ENCODE results near the gene CCT3.
"Not testable (repeated sequence)": the region's sequence is repeated elsewhere in the genome, so short reads cannot be mapped to it uniquely, and the experiment has no call there.

CCT3 gene

GRCh38 chr1:156338180-156338976 lies at the start of gene CCT3, which contains the start of gene TSACC:
Gene CCT3, minus strand, starts transcription at chr1:156338292. Its CDS starts 108 bp downstream, at chr1:156338184.
Gene TSACC, plus strand, starts transcription at chr1:156338526. Its CDS starts 1,232 bp downstream, at chr1:156339758.
- peak; percentile 100 for DNase-seq

- DNase-seq, result no peak
Measured at GRCh38 chr1:156387870-156388173, 49.7 kb upstream of the CCT3 start.

GRCh38 chr1:156386949-156387869 lies 49.1 kb upstream of the CCT3 start:
- no peak for DNase-seq

- DNase-seq, result no peak
Measured at GRCh38 chr1:156386134-156386901, 48.2 kb upstream of the CCT3 start.

- peak; percentile 53 for DNase-seq
Measured at GRCh38 chr1:156385534-156386031, 47.5 kb upstream of the CCT3 start.

GRCh38 chr1:156384658-156385057 lies 46.6 kb upstream of the CCT3 start:
- DNase-seq, result no peak

GRCh38 chr1:156384007-156384406 lies 45.9 kb upstream of the CCT3 start:
- no peak for DNase-seq

- peak; percentile 56 for DNase-seq
Measured at GRCh38 chr1:156383023-156383422, 44.9 kb upstream of the CCT3 start.

GRCh38 chr1:156382561-156382960 lies 44.5 kb upstream of the CCT3 start:
- DNase-seq, result no peak

- no peak for DNase-seq
Measured at GRCh38 chr1:156379420-156380165, 41.5 kb upstream of the CCT3 start.

GRCh38 chr1:156378557-156378956 lies 40.5 kb upstream of the CCT3 start:
- DNase-seq, result no peak

- no peak for DNase-seq
Measured at GRCh38 chr1:156376958-156377919, 39.1 kb upstream of the CCT3 start.

GRCh38 chr1:156376146-156376545 lies 38.1 kb upstream of the CCT3 start:
- DNase-seq, result no peak

GRCh38 chr1:156373546-156373945 lies 35.5 kb upstream of the CCT3 start:
- no peak for DNase-seq

- no peak for DNase-seq
Measured at GRCh38 chr1:156372876-156373275, 34.8 kb upstream of the CCT3 start.

- DNase-seq, result no peak
Measured at GRCh38 chr1:156372265-156372586, 34.1 kb upstream of the CCT3 start.

- DNase-seq, result no peak
Measured at GRCh38 chr1:156371553-156372264, 33.6 kb upstream of the CCT3 start.

GRCh38 chr1:156369685-156370286 lies 31.7 kb upstream of the CCT3 start:
- DNase-seq, result not testable (repeated sequence)

- no peak for DNase-seq
Measured at GRCh38 chr1:156368889-156369684, 31.0 kb upstream of the CCT3 start, which contains the start of gene RHBG. Gene RHBG, plus strand, starts transcription at chr1:156369211. Its CDS starts 39 bp downstream, at chr1:156369250.

Measured in SHP77 treated with DMSO at 0.1 percent for 48 hours (cell line).